Measurements from ENCODE around the gene SIGLEC11.

SIGLEC11 gene

DNA sequence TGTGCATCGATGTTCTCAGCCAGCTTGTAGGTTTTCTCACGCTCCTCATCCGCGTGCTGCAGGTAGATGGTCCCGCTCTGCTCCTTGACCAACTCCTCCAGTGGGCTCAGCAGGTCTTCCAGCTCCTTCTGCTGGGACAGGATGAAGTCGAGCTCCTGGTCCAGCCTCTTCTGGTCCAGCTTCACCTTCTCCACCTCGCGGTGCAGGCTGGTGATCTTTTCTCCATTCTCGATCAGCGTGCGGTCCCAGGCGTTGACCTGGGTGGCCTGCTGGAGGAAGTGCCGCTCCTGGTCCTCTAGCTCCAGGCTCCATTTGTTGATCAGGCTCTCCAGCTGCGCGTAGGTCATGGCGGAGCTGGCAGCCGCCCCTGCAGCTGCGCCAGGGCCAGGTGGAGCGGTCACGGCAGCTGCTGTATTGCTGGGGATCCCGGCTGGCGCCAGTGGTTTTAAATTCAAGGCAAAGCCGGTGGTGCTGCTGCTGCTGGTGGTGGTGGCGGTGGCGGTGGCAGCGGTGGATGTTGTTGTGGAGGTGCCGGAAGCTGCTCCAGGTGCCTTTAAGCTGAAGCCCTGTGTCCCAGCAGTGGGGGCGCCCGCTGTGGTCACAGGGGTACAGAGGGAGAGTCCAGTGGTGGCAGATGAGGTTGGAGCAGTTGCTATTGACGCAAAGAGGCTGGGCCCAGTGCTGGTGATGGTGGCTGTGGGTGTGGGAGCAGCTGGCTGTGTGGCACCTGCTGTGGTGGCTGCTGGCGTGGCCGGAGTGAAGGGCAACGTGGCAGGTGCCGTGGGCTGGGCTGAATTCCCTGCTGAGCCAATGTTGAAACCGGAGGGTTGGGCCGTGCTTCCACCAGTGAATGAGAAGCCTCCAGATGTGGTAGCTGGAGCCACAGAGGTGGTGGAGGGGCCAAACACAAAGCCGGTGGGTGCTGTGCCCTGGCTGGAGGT lies 52.2 kb downstream of the SIGLEC11 start:
- H3K9ac ChIP-seq (ENCODE audit: low read depth, low read length): no peak overlapping the region

DNA sequence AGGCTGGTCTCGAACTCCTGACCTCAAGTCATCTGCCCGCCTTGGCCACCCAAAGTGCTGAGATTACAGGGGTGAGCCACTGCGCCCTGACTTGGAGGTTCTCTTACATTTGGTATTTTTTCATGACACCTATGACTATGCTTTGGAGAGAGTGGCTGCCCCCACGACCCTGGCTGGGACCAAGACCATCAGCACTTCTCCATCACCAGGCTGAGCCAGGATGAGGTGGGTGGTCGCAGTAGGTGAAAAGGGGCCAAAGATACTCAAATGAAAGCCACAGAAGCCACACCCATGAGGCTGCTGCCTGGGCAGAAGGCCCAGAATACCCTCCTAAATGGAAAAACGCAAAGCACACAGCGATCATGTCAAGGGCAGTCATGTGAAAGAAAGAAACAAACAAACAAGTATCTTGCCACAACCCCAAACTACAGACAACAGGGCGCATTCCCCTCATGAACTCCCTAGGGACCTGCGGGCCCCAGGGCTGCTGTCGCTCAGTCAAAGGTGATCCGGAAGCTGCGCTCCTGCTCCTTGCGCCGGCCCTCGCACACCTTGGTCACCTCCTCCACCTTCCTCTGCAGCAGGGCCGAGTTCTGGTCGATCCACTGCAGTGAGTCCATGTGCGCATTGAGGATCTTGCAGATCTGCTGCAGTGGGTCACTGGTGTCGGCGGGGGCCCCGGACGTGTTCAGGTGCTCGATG lies 53.1 kb downstream of the SIGLEC11 start:
- Histone ChIP-seq H3K36me3 (ENCODE audit: insufficient read depth, low read depth, low read length) (peaks cover 57% of the 10 kb centered on the region), H3K27ac (ENCODE audit: low read length) (no peak overlapping the region), H3K4me1 (ENCODE audit: insufficient read depth, low read length) (peaks cover 7% of the 10 kb centered on the region; the same call in 1 of the 2 replicates), H3K9ac (ENCODE audit: low read depth, low read length) (no peak overlapping the region), H3K27me3 (ENCODE audit: insufficient read depth, low read length) (no peaks in the 10 kb centered on the region), H3K9me3 (ENCODE audit: insufficient read depth, low read depth, low read length) (no peaks in the 10 kb centered on the region), H3K4me3 (ENCODE audit: low read length) (no peak overlapping the region)

More for the DNA sequence above, 52.2 kb downstream of the SIGLEC11 start:
- no peak overlapping the region for H3K4me3 ChIP-seq (ENCODE audit: low read length)
- H3K4me1 ChIP-seq (ENCODE audit: insufficient read depth, low read length): peaks cover 7% of the 10 kb centered on the region; the same call in 1 of the 2 replicates
- H3K27me3 ChIP-seq (ENCODE audit: insufficient read depth, low read length): no peaks in the 10 kb centered on the region
- H3K36me3 ChIP-seq (ENCODE audit: insufficient read depth, low read depth, low read length): peaks cover 66% of the 10 kb centered on the region
- H3K9me3 ChIP-seq (ENCODE audit: insufficient read depth, low read depth, low read length): no peaks in the 10 kb centered on the region
- no peak overlapping the region for H3K27ac ChIP-seq (ENCODE audit: low read length)

DNA sequence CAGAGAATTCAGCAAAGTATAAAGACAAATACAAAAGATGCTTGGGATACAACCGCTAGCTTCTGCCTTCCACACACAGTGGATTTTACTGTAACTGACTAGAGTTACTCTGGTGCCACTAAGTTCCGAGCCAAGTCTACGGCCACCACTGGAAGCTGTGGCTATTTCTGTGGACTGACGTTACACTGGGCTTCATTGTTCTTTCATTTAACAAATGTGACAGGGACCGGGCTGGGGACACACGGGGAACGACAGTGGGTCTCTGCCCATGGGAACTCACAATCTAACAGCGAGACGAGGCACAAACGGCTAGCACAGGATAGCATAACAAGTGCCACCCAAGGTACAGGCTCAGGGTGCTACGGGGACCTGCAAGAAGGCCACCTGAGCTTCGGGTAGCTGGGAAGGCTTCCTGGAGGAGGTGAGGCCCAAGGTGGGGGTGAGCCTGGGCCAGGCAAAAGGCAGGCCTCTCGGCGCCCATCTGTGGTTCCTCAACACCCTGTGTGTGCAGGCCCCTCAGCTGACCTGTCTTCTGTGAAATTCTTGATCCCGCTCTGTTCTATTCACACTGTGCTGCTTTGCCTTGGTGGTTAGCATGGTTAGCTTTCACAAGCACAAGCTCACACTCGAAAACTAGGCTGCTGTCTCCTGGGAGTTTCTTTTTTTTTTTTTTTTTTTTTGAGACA lies 54.0 kb downstream of the SIGLEC11 start:
- peaks cover 50% of the 10 kb centered on the region for H3K36me3 ChIP-seq (ENCODE audit: insufficient read depth, low read depth, low read length)
- peaks cover 7% of the 10 kb centered on the region; the same call in 1 of the 2 replicates for H3K4me1 ChIP-seq (ENCODE audit: insufficient read depth, low read length)
- no peaks in the 10 kb centered on the region for H3K27me3 ChIP-seq (ENCODE audit: insufficient read depth, low read length)
- H3K9ac ChIP-seq (ENCODE audit: low read depth, low read length): no peak overlapping the region
- no peaks in the 10 kb centered on the region for H3K9me3 ChIP-seq (ENCODE audit: insufficient read depth, low read depth, low read length)
- H3K27ac ChIP-seq (ENCODE audit: low read length): no peak overlapping the region
- no peak overlapping the region for H3K4me3 ChIP-seq (ENCODE audit: low read length)

DNA sequence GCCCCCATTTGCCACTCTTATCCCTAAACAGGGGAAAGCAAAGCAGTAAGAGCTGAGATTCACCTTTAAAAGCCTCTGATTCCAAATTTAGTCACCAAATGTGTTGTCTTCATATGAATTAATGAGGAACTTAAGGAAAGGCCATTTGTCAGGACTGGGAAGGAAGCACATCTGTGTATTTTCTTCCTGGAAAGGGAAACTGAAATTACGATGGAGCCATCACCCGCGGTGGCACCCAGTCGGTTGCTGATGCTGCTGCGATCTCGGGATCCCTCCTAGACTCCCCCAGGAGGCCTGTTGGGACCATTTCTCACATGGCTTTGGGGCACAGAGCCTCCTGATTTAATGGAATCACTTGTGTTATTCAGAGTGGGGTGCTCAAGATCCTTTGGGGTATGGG lies 56.8 kb downstream of the SIGLEC11 start:
- Histone ChIP-seq H3K9me3 (ENCODE audit: insufficient read depth, low read depth, low read length) (no peaks in the 10 kb centered on the region), H3K27ac (ENCODE audit: low read length) (no peak overlapping the region), H3K36me3 (ENCODE audit: insufficient read depth, low read depth, low read length) (peaks cover 23% of the 10 kb centered on the region), H3K4me3 (ENCODE audit: low read length) (no peak overlapping the region), H3K9ac (ENCODE audit: low read depth, low read length) (no peak overlapping the region), H3K4me1 (ENCODE audit: insufficient read depth, low read length) (peaks cover 7% of the 10 kb centered on the region; the same call in 1 of the 2 replicates), H3K27me3 (ENCODE audit: insufficient read depth, low read length) (no peaks in the 10 kb centered on the region)

Measured in iPS-20b (cell line).